Mucosa of descending colon (tissue), 3 donors: ENCODE results near the gene NKX1-2. TPM values are rescaled to one million over a fixed set of nuclear protein-coding genes. Genes with fewer than 3 reads are reported as not detected.

Source experiments
- ATAC-seq: fragments of 200-7000 bp; cut with Tn5 transposase; one replicate; pipeline ENCODE4 v1.9.1; 2020; ENCODE audit warnings: mild to moderate bottlenecking, moderate library complexity
- DNase-seq, 3 donors: peaks; one replicate each; pipeline ENCODE4 v3.0.0-alpha.2; 2020
- H3K36me3 ChIP-seq: fragments of 200-600 bp; one replicate; pipeline ENCODE4 v1.8.0; 2021; ENCODE audit warnings: low read depth, mild to moderate bottlenecking
- H3K4me1 ChIP-seq: fragments of 200-600 bp; one replicate; pipeline ENCODE4 v1.8.0; 2021; ENCODE audit warnings: low read depth, mild to moderate bottlenecking
- H3K4me3 ChIP-seq: fragments of 200-600 bp; one replicate; pipeline ENCODE4 v1.8.0; 2021; ENCODE audit warnings: mild to moderate bottlenecking
- H3K9me3 ChIP-seq: fragments of 200-600 bp; one replicate; pipeline ENCODE4 v1.8.0; 2021; ENCODE audit warnings: mild to moderate bottlenecking
- intact Hi-C, 2 donors: fragments of 100-400 bp; cut with DNase I in 1 of 2; cut with micrococcal nuclease in 1 of 2; formaldehyde crosslinking; loops; one replicate each; pipeline versions ENCODE4 v1.11.0 to v1.11.1; 2022; cut with DNase I, micrococcal nuclease
- total RNA-seq, 3 donors: library from RNA; stranded (reverse); fragmentation: NEBNext Ultra II Directional in 2 of 3; extraction: Animal tissue kit (Norgen Biotek cat#: 25700) in 2 of 3; gene quantifications; one replicate each; pipeline versions ENCODE4 v1.2.1 to v1.2.4, GENCODE V29; 2021 to 2023
- TF ChIP-seq, protein P1 (sequence below): fragments of 200-600 bp; IDR thresholded peaks from one replicate; pipeline ENCODE4 v1.8.0; 2022; ENCODE audit warnings: antibody characterized with exemption, mild to moderate bottlenecking
- donor health status: DM: no; HTN: no; CAD: no; lungs with moderate emphysema.
- donor health status: DM: no; HTN: no; CAD: no.
- donor health status: DM: no; HTN: yes; CAD: no.

Gene NKX1-2
- total RNA-seq, 3 donors from 2014 or later = not detected

DNA sequence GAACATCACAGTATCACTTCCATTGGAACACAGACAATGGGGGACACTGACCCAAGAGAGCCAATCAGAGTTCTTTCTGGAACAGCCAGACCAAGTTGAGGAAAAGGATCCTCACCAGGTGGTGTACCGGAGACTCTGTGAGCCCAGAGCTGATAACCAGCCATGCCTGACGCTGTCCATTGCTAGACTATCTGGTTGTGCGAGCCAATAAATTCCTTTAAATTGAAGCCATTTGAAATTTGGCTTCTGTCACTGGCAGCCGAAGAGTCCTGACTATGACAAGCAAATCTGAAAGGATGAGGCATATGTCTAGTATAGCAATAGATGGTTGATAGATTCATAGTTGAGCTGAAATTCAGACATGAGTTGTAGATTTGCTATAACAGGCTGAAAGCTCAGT, 8.6 kb upstream of the NKX1-2 start:
- H3K36me3 ChIP-seq = no peaks in the 10 kb centered on the region
- DNase-seq = no peak
- H3K4me3 ChIP-seq = no peak overlapping the region
- intact Hi-C loops = no loop called here
- no peak for ATAC-seq
- TF ChIP-seq, protein P1, sequence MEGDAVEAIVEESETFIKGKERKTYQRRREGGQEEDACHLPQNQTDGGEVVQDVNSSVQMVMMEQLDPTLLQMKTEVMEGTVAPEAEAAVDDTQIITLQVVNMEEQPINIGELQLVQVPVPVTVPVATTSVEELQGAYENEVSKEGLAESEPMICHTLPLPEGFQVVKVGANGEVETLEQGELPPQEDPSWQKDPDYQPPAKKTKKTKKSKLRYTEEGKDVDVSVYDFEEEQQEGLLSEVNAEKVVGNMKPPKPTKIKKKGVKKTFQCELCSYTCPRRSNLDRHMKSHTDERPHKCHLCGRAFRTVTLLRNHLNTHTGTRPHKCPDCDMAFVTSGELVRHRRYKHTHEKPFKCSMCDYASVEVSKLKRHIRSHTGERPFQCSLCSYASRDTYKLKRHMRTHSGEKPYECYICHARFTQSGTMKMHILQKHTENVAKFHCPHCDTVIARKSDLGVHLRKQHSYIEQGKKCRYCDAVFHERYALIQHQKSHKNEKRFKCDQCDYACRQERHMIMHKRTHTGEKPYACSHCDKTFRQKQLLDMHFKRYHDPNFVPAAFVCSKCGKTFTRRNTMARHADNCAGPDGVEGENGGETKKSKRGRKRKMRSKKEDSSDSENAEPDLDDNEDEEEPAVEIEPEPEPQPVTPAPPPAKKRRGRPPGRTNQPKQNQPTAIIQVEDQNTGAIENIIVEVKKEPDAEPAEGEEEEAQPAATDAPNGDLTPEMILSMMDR = no peak
- H3K4me1 ChIP-seq = peaks cover 3% of the 10 kb centered on the region
- H3K9me3 ChIP-seq = no peaks in the 10 kb centered on the region

DNA sequence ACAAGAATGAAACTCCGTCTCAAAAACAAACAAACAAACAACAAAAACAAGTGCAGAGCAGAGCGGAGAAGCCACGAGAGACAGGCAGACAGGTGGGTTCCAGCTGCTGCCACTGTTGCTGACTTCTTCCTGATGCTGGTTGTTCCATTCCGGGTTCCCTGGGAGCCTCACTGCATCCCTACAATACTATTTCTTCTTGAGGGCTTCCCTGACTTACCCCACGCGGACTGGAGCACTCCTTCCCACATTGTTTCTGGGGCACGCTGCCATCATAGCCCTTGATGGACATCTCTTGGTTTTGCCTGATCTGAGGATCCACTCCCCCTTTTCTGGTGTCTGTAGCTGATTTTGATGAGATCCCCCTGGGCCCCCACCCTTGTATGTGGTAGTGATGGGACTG, 5.6 kb upstream of the NKX1-2 start:
- TF ChIP-seq, protein P1 = no peak
- Histone ChIP-seq H3K4me1 (no peaks in the 10 kb centered on the region), H3K4me3 (no peak overlapping the region), H3K36me3 (no peaks in the 10 kb centered on the region), H3K9me3 (no peaks in the 10 kb centered on the region)
- intact Hi-C loops = no loop called here
- ATAC-seq (no peak), DNase-seq (no peak)

DNA sequence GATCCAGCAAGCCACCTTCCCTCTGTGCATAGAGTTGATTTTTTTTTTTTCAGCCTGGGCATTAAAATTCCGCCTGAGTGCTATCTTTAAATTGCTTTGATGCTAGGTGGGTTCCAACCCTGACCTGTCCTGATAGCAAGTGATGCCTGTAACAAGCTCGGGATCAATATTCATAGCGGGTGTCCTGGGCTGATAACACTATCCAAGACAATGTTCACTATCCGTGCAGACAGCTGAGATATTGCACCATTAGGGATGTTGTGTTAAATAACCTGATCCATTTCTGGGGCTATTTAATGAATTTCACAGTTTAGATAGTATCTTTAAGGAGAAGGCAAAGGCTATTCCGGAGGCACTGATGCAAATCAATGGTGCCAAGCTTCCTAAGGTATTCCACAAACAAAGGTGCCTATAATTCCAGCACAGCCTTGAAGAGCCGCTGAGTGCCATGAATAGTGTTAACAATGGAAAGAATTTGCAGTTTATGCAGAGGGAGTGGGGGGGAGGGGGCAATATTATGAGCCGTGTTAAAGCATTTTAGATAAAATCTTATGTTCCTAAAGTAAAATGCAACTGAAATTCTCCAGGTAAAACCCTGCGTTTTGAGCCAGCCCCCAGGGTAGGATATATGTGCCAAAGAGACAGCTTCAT, 4.2 kb upstream of the NKX1-2 start:
- no peak for DNase-seq
- Histone ChIP-seq H3K4me3 (no peak overlapping the region), H3K9me3 (no peaks in the 10 kb centered on the region), H3K36me3 (no peaks in the 10 kb centered on the region), H3K4me1 (peaks cover 7% of the 10 kb centered on the region)
- intact Hi-C loops = no loop called here
- ATAC-seq = no peak
- TF ChIP-seq, protein P1 = no peak

DNA sequence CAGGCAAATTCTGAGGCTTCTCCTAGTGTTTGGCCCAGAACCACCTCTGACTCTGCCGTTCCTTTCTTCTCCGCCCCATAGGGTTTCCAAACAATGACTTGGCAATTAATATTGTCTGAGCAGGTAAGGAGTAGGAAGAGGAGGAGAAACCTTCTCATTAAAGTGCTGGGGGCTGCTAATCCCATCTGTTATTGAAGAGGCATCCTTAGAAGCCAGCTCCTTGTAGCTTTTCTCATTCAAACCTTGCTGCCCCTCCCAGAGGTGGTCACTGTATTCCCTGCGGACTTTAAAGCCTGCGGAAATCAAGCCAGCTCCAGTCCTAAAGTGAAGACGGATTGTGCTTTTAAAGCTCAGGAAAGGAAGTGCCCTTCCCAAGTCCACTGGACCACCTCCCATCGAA, 1.4 kb upstream of the NKX1-2 start:
- intact Hi-C loops = no loop called here
- TF ChIP-seq, protein P1 = no peak

DNA sequence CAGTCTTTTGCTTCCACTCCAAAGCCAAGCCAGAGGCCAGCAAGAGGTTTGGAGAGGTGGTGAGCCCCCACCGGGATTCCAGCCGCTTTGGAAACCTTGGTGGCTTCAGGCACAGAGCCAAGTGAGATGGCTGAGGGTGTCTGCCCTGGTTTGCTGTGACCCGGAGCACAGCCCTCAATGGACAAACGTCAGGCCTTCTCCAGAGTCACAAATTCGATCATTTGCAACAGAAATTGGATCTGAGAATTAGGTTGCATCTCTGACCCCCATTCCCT, 885 bp upstream of the NKX1-2 start:
- no peak for ATAC-seq
- Histone ChIP-seq H3K4me1 (peaks cover 9% of the 10 kb centered on the region), H3K9me3 (no peaks in the 10 kb centered on the region), H3K4me3 (no peak overlapping the region), H3K36me3 (no peaks in the 10 kb centered on the region)
- no peak for DNase-seq
- TF ChIP-seq, protein P1 = no peak
- intact Hi-C loops = no loop called here

More for the DNA sequence above, 1.4 kb upstream of the NKX1-2 start:
- H3K9me3 ChIP-seq = no peaks in the 10 kb centered on the region
- no peak for DNase-seq
- no peak for ATAC-seq
- no peak overlapping the region for H3K4me3 ChIP-seq
- no peaks in the 10 kb centered on the region for H3K36me3 ChIP-seq
- H3K4me1 ChIP-seq = peaks cover 9% of the 10 kb centered on the region
